ENCODE results near the gene FBXO11.

DNA sequence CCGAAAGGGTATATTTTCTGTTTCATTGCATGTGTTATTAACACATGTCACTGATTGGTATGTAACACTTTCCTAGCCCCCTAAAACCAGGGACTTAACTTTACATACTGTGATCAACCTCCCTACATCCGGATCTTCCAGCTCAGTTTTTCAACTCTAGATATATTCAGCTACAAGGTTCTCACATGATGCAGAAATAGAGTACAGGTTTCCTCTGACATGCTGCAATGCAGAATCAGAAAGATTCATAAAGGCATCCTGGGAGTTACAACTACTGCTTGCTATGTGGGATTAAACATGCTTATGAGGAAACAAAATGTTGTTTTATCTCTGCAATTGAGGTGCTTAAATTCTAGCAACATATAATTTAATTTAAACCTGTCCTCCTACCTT, 14.0 kb downstream of the FBXO11 start:
- TF ChIP-seq, protein P1, sequence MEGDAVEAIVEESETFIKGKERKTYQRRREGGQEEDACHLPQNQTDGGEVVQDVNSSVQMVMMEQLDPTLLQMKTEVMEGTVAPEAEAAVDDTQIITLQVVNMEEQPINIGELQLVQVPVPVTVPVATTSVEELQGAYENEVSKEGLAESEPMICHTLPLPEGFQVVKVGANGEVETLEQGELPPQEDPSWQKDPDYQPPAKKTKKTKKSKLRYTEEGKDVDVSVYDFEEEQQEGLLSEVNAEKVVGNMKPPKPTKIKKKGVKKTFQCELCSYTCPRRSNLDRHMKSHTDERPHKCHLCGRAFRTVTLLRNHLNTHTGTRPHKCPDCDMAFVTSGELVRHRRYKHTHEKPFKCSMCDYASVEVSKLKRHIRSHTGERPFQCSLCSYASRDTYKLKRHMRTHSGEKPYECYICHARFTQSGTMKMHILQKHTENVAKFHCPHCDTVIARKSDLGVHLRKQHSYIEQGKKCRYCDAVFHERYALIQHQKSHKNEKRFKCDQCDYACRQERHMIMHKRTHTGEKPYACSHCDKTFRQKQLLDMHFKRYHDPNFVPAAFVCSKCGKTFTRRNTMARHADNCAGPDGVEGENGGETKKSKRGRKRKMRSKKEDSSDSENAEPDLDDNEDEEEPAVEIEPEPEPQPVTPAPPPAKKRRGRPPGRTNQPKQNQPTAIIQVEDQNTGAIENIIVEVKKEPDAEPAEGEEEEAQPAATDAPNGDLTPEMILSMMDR (IDR thresholded peaks at IDR 0.05), result no peak
- TF ChIP-seq POLR2A (IDR thresholded peaks at IDR 0.05; ENCODE audit: low read depth) (no peak), POLR2AphosphoS5 (IDR thresholded peaks at IDR 0.05) (no peak), EP300 (IDR thresholded peaks at IDR 0.05) (no peak)
